Left renal pelvis (tissue), 4 donors: ENCODE data around the gene SEMA4D. TPM values are rescaled to one million over a fixed set of nuclear protein-coding genes. Genes with fewer than 3 reads are reported as not detected.

Experiments
- DNase-seq, 4 donors: peaks; one replicate each; pipeline ENCODE4 v3.0.0-alpha.2; 2013; ENCODE audit warnings: low read depth in 4 of 4, low spot score in 3 of 4
- polyA plus RNA-seq, 4 donors: library from polyadenylated mRNA; unstranded; fragments of 120-200 nt; gene quantifications; one replicate each; pipeline ENCODE4 v1.2.1, GENCODE V29; 2013; ENCODE audit not compliant: insufficient read length in 4 of 4

Gene SEMA4D
- polyA plus RNA-seq, 4 donors = 13.5 to 61.3 (median 45.4) TPM

GRCh38 chr9:89529243-89530035 lies 31.5 kb upstream of the SEMA4D start:
- DNase-seq = no peak

- DNase-seq = no peak
Measured at GRCh38 chr9:89528540-89528939, 30.6 kb upstream of the SEMA4D start.

- no peak for DNase-seq
Measured at GRCh38 chr9:89528131-89528530, 30.2 kb upstream of the SEMA4D start.

- DNase-seq = no peak
Measured at GRCh38 chr9:89527084-89527483, 29.2 kb upstream of the SEMA4D start.

GRCh38 chr9:89526667-89527066 lies 28.8 kb upstream of the SEMA4D start:
- DNase-seq = no peak

GRCh38 chr9:89525446-89526374 lies 27.8 kb upstream of the SEMA4D start:
- DNase-seq = no peak

- DNase-seq = no peak
Measured at GRCh38 chr9:89524963-89525362, 27.1 kb upstream of the SEMA4D start.

- DNase-seq = no peak
Measured at GRCh38 chr9:89523948-89524347, 26.0 kb upstream of the SEMA4D start.

- no peak for DNase-seq
Measured at GRCh38 chr9:89522959-89523285, 25.0 kb upstream of the SEMA4D start.

- DNase-seq = no peak
Measured at GRCh38 chr9:89522261-89522958, 24.5 kb upstream of the SEMA4D start.

GRCh38 chr9:89519366-89519805 lies 21.5 kb upstream of the SEMA4D start:
- DNase-seq = no peak

GRCh38 chr9:89518466-89519365 lies 20.8 kb upstream of the SEMA4D start:
- no peak for DNase-seq

- DNase-seq = no peak
Measured at GRCh38 chr9:89515416-89515815, 17.5 kb upstream of the SEMA4D start.

GRCh38 chr9:89514956-89515355 lies 17.0 kb upstream of the SEMA4D start:
- no peak for DNase-seq

GRCh38 chr9:89514337-89514736 lies 16.4 kb upstream of the SEMA4D start:
- no peak for DNase-seq

GRCh38 chr9:89513837-89514236 lies 15.9 kb upstream of the SEMA4D start:
- no peak for DNase-seq

- no peak for DNase-seq
Measured at GRCh38 chr9:89512382-89512781, 14.5 kb upstream of the SEMA4D start.

- DNase-seq = no peak
Measured at GRCh38 chr9:89508951-89509615, 11.2 kb upstream of the SEMA4D start.

- DNase-seq = no peak
Measured at GRCh38 chr9:89505911-89506310, 8.0 kb upstream of the SEMA4D start.

GRCh38 chr9:89505048-89505447 lies 7.1 kb upstream of the SEMA4D start:
- no peak for DNase-seq
